ENCODE data around the gene FAAH. TPM values are rescaled to one million over a fixed set of nuclear protein-coding genes. Genes with fewer than 3 reads are reported as not detected.

The FAAH gene
- total RNA-seq, 1 donor from 2014 or later: 3.8 TPM

- H3K4me1 Mint-ChIP-seq (ENCODE audit: low read depth): peaks cover 12% of the 10 kb centered on the region
- H3K27me3 Mint-ChIP-seq (ENCODE audit: low read depth): no peaks in the 10 kb centered on the region
- no peak for DNase-seq (ENCODE audit: low spot score)
- H3K36me3 Mint-ChIP-seq (ENCODE audit: low read depth): peaks cover 28% of the 10 kb centered on the region
- H3K4me3 Mint-ChIP-seq (ENCODE audit: low read depth): no peak overlapping the region
- no peaks in the 10 kb centered on the region for H3K9me3 Mint-ChIP-seq
- peak overlapping the region; percentile 64 for H3K27ac Mint-ChIP-seq
- intact Hi-C loops (cut with micrococcal nuclease): no loop called here
These were observed 23.9 kb upstream of the FAAH start for GRCh38 chr1:46370214-46370633.

DNA sequence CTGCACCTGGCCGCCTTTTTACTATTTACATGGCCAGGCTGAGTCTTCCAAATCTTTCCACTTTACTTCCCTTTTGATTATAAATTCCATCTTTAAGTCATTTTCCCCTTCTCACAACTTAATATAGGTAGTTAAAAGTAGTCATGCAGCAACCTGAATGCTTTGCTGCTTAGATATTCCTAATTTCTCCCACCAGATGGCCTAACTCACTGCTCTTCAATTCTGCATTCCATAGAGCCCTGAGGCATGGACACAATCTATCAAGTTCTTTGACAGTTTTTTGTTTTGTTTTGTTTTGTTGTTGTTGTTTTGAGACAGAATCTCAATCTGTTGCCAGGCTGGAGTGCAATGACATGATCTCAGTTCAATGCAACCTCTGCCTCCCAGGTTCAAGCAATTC is 21.7 kb upstream of the FAAH start:
- peaks cover 20% of the 10 kb centered on the region for H3K36me3 Mint-ChIP-seq (ENCODE audit: low read depth)
- intact Hi-C loops (cut with micrococcal nuclease): no loop called here
- peaks cover 12% of the 10 kb centered on the region for H3K4me1 Mint-ChIP-seq (ENCODE audit: low read depth)
- no peak overlapping the region for H3K4me3 Mint-ChIP-seq (ENCODE audit: low read depth)
- no peak overlapping the region for H3K27ac Mint-ChIP-seq
- no peaks in the 10 kb centered on the region for H3K27me3 Mint-ChIP-seq (ENCODE audit: low read depth)
- no peak for DNase-seq (ENCODE audit: low spot score)
- H3K9me3 Mint-ChIP-seq: no peaks in the 10 kb centered on the region

GRCh38 chr1:46379996-46380395 is 14.1 kb upstream of the FAAH start:
- intact Hi-C loops (cut with micrococcal nuclease): no loop called here
- H3K36me3 Mint-ChIP-seq (ENCODE audit: low read depth): peaks cover 6% of the 10 kb centered on the region
- H3K27ac Mint-ChIP-seq: no peak overlapping the region
- no peak overlapping the region for H3K4me3 Mint-ChIP-seq (ENCODE audit: low read depth)
- H3K9me3 Mint-ChIP-seq: peaks cover 7% of the 10 kb centered on the region
- no peaks in the 10 kb centered on the region for H3K27me3 Mint-ChIP-seq (ENCODE audit: low read depth)
- DNase-seq (ENCODE audit: low spot score): no peak
- H3K4me1 Mint-ChIP-seq (ENCODE audit: low read depth): no peaks in the 10 kb centered on the region

DNA sequence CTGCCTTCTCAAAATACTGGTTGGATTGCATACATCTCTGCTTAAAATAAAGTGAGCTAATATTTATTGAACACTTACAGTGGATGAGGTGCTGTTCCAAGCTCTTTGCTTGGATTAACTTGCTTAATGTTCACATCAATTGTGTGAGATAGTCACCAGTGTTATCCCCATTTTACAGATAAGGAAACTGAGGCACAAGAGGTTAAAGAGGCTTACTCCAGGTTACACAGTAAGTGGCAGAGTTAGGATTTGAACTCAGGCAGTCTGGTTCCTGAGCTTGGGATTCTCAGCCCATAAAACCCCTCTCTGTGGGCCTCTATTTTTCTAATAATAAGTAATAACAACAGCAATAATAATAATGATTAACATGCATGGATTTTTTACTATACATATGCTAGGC is 13.6 kb upstream of the FAAH start:
- Mint-ChIP-seq H3K4me3 (ENCODE audit: low read depth) (no peak overlapping the region), H3K36me3 (ENCODE audit: low read depth) (peaks cover 6% of the 10 kb centered on the region), H3K9me3 (peaks cover 7% of the 10 kb centered on the region), H3K27me3 (ENCODE audit: low read depth) (no peaks in the 10 kb centered on the region), H3K4me1 (ENCODE audit: low read depth) (no peaks in the 10 kb centered on the region), H3K27ac (no peak overlapping the region)
- intact Hi-C loops (cut with micrococcal nuclease): no loop called here
- DNase-seq (ENCODE audit: low spot score): no peak

DNA sequence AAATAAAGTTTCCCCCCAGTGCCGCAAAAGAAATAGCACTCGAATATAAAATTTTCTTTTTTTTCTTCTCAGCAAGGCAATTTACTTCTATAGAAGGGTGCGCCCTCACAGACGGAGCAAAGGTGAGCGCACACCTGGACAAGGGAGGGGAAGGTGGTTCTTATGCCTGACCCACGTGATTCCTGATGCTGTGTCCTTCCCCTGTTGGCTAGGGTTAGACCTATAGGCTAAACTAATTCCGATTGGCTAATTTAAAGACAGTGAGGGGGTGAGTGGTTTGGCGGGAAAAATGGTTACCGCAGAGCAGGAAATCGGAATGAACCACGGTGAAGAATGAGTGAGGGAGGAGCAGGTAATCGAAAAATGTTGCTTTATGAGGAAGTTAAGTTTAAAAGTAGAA is 607 bp upstream of the FAAH start:
- no peak overlapping the region for H3K27ac Mint-ChIP-seq
- peaks cover 21% of the 10 kb centered on the region for H3K27me3 Mint-ChIP-seq (ENCODE audit: low read depth)
- DNase-seq (ENCODE audit: low spot score): no peak
- intact Hi-C loops (cut with micrococcal nuclease): no loop called here
- H3K4me3 Mint-ChIP-seq (ENCODE audit: low read depth): peak overlapping the region; percentile 55
- H3K36me3 Mint-ChIP-seq (ENCODE audit: low read depth): peaks cover 9% of the 10 kb centered on the region
- H3K9me3 Mint-ChIP-seq: peaks cover 14% of the 10 kb centered on the region
- peaks cover 6% of the 10 kb centered on the region for H3K4me1 Mint-ChIP-seq (ENCODE audit: low read depth)

GRCh38 chr1:46394872-46395465 is 852 bp downstream of the FAAH start:
- peak overlapping the region; percentile 63 for H3K4me3 Mint-ChIP-seq (ENCODE audit: low read depth)
- no peak overlapping the region for H3K27ac Mint-ChIP-seq
- DNase-seq (ENCODE audit: low spot score): no peak
- intact Hi-C loops (cut with micrococcal nuclease): no loop called here
- peaks cover 14% of the 10 kb centered on the region for H3K9me3 Mint-ChIP-seq
- peaks cover 6% of the 10 kb centered on the region for H3K4me1 Mint-ChIP-seq (ENCODE audit: low read depth)
- peaks cover 9% of the 10 kb centered on the region for H3K36me3 Mint-ChIP-seq (ENCODE audit: low read depth)
- H3K27me3 Mint-ChIP-seq (ENCODE audit: low read depth): peaks cover 21% of the 10 kb centered on the region

DNA sequence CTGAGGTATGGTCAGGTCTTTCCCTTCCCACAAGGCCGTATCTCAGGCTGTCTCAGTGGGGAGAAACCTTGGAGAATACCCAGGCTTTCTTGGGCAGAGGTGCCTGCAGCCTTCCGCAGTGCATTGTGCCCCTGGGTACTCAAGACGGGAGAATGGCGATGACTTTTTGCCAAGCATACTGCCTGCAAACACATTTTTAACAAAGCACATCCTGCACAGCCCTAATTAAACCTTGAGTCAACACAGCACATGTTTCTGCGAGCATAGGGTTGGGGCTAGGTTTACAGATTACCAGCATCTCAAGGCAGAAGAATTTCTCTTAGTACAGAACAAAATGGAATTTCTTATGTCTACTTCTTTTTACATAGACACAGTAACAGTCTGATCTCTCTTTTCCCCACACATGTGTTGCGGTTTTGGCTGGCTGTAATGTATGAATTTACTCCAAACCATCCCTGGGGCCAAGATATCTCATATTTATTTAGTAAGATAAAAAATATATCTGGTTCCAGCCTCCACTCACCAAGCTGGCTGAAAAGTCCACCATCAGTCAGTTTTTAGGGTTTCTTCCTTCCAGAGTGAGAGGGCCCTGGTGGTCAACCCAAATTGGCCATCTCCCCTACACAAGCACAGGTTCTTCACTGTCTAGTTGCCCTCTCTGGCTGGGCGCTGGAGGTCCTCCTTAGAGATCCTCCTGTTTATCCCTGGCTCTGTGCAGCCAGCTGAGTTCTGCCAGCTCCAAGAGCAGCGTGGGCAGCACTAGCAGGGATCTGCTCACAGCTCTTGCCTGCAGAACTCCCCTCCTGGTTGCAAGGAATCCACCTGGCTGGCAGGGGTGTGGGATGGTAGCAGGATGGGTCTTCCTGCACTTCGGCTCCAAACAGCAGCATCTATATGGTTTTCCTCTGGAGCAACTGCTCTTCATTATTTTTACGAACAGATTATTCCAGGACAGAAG is 2.6 kb downstream of the FAAH start:
- Mint-ChIP-seq H3K4me1 (ENCODE audit: low read depth) (peaks cover 6% of the 10 kb centered on the region), H3K27ac (no peak overlapping the region), H3K27me3 (ENCODE audit: low read depth) (peaks cover 21% of the 10 kb centered on the region), H3K9me3 (peaks cover 14% of the 10 kb centered on the region), H3K4me3 (ENCODE audit: low read depth) (no peak overlapping the region), H3K36me3 (ENCODE audit: low read depth) (peaks cover 9% of the 10 kb centered on the region)
- DNase-seq (ENCODE audit: low spot score): no peak
- intact Hi-C loops (cut with micrococcal nuclease): no loop called here

DNA sequence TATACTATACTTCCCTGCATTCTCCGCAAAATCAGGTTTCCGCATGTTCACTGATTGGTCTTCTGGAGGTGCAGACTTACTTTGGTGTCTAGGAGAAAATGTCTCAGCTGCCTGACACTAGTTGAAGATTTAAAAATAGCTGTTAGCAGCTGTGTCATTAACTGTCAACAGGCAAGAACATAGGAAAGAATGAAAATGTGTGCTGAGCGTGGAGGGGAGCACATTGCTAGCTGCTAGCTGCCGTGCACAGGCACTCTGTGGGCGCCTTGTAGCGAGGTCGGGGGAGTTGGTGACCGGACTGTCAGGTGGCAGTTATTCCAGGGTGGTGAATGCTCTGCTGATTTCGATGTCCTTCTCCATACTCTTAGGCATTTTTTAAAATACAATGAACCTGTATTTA is 5.2 kb downstream of the FAAH start:
- peaks cover 15% of the 10 kb centered on the region for H3K27me3 Mint-ChIP-seq (ENCODE audit: low read depth)

DNA sequence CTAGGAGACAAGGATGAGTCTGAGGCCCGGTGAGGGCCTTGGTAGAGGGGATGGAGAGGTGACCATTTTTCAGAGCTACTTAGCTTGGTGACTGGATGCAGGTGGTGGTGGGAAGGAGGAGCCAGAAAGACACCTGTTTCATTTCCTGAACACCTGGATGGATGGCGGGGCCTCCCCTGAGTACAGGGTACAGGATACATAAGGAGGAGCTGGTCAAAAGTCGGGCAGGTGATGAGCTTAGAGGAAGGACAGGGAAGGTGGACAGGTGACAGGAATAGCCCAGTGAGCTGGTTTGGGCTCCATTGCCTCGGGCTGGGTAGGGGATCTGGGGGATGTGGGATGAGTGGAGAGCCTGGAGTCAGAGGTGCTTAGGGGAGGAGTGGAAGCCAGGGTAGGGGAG is 6.3 kb downstream of the FAAH start:
- Mint-ChIP-seq H3K36me3 (ENCODE audit: low read depth) (no peaks in the 10 kb centered on the region), H3K27me3 (ENCODE audit: low read depth) (peaks cover 9% of the 10 kb centered on the region), H3K27ac (no peak overlapping the region), H3K4me1 (ENCODE audit: low read depth) (no peaks in the 10 kb centered on the region), H3K9me3 (no peaks in the 10 kb centered on the region), H3K4me3 (ENCODE audit: low read depth) (no peak overlapping the region)
- intact Hi-C loops (cut with micrococcal nuclease): no loop called here
- DNase-seq (ENCODE audit: low spot score): no peak

More for the DNA sequence above, 5.2 kb downstream of the FAAH start:
- peaks cover 4% of the 10 kb centered on the region for H3K4me1 Mint-ChIP-seq (ENCODE audit: low read depth)
- intact Hi-C loops (cut with micrococcal nuclease): no loop called here
- H3K4me3 Mint-ChIP-seq (ENCODE audit: low read depth): no peak overlapping the region
- H3K27ac Mint-ChIP-seq: no peak overlapping the region
- no peaks in the 10 kb centered on the region for H3K9me3 Mint-ChIP-seq
- no peak for DNase-seq (ENCODE audit: low spot score)
- H3K36me3 Mint-ChIP-seq (ENCODE audit: low read depth): no peaks in the 10 kb centered on the region

DNA sequence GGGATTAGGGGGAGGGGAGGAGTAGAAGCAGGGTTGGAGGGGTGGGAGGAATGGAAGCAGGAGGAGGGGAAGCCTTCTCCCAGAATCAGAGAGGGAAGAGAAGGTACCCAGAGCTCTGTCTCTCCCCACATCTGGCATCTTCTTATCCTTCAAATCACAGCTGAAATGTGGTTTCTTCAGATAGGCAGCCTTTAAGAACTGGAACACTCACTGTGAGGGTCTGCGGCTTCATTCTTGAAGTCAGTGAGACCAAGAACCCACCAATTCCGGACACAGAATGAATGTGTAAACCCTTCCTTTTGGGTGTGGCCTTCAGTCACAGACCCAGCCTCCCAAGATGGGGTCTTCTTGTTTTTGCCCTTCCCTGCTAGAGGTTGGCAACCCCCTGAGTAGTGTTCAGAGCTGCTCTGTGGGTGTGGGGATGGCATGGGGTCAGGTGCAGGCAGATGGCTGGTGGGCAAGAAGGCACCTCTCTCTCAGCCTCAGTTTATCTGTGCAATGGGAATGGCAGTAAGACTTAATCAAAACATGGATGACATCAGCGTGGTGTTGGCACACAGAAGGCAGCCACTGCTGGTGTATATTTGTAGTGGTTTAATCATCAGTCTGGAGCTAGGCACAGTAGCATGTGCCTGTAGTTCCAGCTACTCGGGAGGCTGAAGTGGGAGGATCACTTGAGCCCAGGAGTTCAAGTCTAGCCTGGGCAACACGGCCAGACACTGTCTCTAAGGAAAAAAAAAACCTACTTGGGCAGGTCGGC is 7.2 kb downstream of the FAAH start:
- H3K4me1 Mint-ChIP-seq (ENCODE audit: low read depth): no peaks in the 10 kb centered on the region
- DNase-seq (ENCODE audit: low spot score): no peak
- H3K27me3 Mint-ChIP-seq (ENCODE audit: low read depth): peaks cover 4% of the 10 kb centered on the region
- no peaks in the 10 kb centered on the region for H3K36me3 Mint-ChIP-seq (ENCODE audit: low read depth)
- H3K27ac Mint-ChIP-seq: no peak overlapping the region
- H3K9me3 Mint-ChIP-seq: no peaks in the 10 kb centered on the region
- intact Hi-C loops (cut with micrococcal nuclease): no loop called here
- H3K4me3 Mint-ChIP-seq (ENCODE audit: low read depth): no peak overlapping the region

GRCh38 chr1:46401964-46402626 is 8.0 kb downstream of the FAAH start:
- intact Hi-C loops (cut with micrococcal nuclease): no loop called here
- H3K27me3 Mint-ChIP-seq (ENCODE audit: low read depth): peaks cover 2% of the 10 kb centered on the region
- H3K36me3 Mint-ChIP-seq (ENCODE audit: low read depth): no peaks in the 10 kb centered on the region
- no peak for DNase-seq (ENCODE audit: low spot score)
- H3K4me1 Mint-ChIP-seq (ENCODE audit: low read depth): no peaks in the 10 kb centered on the region
- H3K9me3 Mint-ChIP-seq: no peaks in the 10 kb centered on the region
- H3K4me3 Mint-ChIP-seq (ENCODE audit: low read depth): no peak overlapping the region
- H3K27ac Mint-ChIP-seq: no peak overlapping the region

GRCh38 chr1:46403916-46404315 is 9.8 kb downstream of the FAAH start:
- intact Hi-C loops (cut with micrococcal nuclease): no loop called here
- no peak for DNase-seq (ENCODE audit: low spot score)
- Mint-ChIP-seq H3K4me1 (ENCODE audit: low read depth) (no peaks in the 10 kb centered on the region), H3K4me3 (ENCODE audit: low read depth) (no peak overlapping the region), H3K27ac (no peak overlapping the region), H3K27me3 (ENCODE audit: low read depth) (no peaks in the 10 kb centered on the region), H3K36me3 (ENCODE audit: low read depth) (no peaks in the 10 kb centered on the region), H3K9me3 (no peaks in the 10 kb centered on the region)

Data from activated T-helper 2 cell treated with anti-CD3 and anti-CD28 coated beads, Interferon-gamma antibody, Interleukin-2, Interleukin-4, amounts not matched to agents 10 μg/mL and 5 μg/mL and 100 μg/mL, durations not matched to agents 14 hours and 24 hours and 36 hours (primary cell).